NCI-H2227 (cell line): Measurements from ENCODE around the gene ESF1.
A peak's percentile ranks its signal among the peaks of the same experiment; 100 is the strongest.

Experiments
- DNase-seq: peaks from one replicate; lab custom pipeline; 2025; ENCODE audit not compliant: unreplicated experiment; lab: John Stamatoyannopoulos, UW

The ESF1 gene

GRCh38 chr20:13784893-13785715 is at the start of gene ESF1, which contains the start of gene NDUFAF5:
Gene ESF1 (minus strand): TSS chr20:13784919. CDS start chr20:13783140, 1,779 bp downstream.
Gene NDUFAF5 (plus strand): TSS chr20:13785028. CDS start chr20:13785069, 41 bp downstream.
- DNase-seq, result peak; percentile 99

- DNase-seq, result no peak
Measured at GRCh38 chr20:13831476-13831875, 46.8 kb upstream of the ESF1 start.

- DNase-seq, result no peak
Measured at GRCh38 chr20:13825465-13825864, 40.7 kb upstream of the ESF1 start.

- no peak for DNase-seq
Measured at GRCh38 chr20:13824459-13824858, 39.7 kb upstream of the ESF1 start.

GRCh38 chr20:13822459-13822858 is 37.7 kb upstream of the ESF1 start:
- peak; percentile 38 for DNase-seq

GRCh38 chr20:13821876-13822275 is 37.2 kb upstream of the ESF1 start:
- no peak for DNase-seq

GRCh38 chr20:13819885-13820645 is 35.3 kb upstream of the ESF1 start:
- DNase-seq, result peak; percentile 68

- DNase-seq, result no peak
Measured at GRCh38 chr20:13817342-13817741, 32.6 kb upstream of the ESF1 start.

- no peak for DNase-seq
Measured at GRCh38 chr20:13816757-13817156, 32.0 kb upstream of the ESF1 start.

- DNase-seq, result no peak
Measured at GRCh38 chr20:13814672-13815071, 30.0 kb upstream of the ESF1 start.

GRCh38 chr20:13813910-13814309 is 29.2 kb upstream of the ESF1 start:
- no peak for DNase-seq

- DNase-seq, result no peak
Measured at GRCh38 chr20:13810446-13810845, 25.7 kb upstream of the ESF1 start.

GRCh38 chr20:13809855-13810254 is 25.1 kb upstream of the ESF1 start:
- no peak for DNase-seq

GRCh38 chr20:13809373-13809772 is 24.7 kb upstream of the ESF1 start:
- DNase-seq, result no peak

- DNase-seq, result no peak
Measured at GRCh38 chr20:13800728-13801134, 16.0 kb upstream of the ESF1 start.

- DNase-seq, result no peak
Measured at GRCh38 chr20:13799974-13800373, 15.3 kb upstream of the ESF1 start.

GRCh38 chr20:13799040-13799439 is 14.3 kb upstream of the ESF1 start:
- no peak for DNase-seq

- DNase-seq, result no peak
Measured at GRCh38 chr20:13794667-13795066, 9.9 kb upstream of the ESF1 start.

GRCh38 chr20:13793001-13793400 is 8.3 kb upstream of the ESF1 start:
- DNase-seq, result no peak

- DNase-seq, result no peak
Measured at GRCh38 chr20:13791540-13792459, 7.1 kb upstream of the ESF1 start.

- no peak for DNase-seq
Measured at GRCh38 chr20:13790708-13791107, 6.0 kb upstream of the ESF1 start.
